ENCODE results near the gene YY1.

The YY1 gene

DNA sequence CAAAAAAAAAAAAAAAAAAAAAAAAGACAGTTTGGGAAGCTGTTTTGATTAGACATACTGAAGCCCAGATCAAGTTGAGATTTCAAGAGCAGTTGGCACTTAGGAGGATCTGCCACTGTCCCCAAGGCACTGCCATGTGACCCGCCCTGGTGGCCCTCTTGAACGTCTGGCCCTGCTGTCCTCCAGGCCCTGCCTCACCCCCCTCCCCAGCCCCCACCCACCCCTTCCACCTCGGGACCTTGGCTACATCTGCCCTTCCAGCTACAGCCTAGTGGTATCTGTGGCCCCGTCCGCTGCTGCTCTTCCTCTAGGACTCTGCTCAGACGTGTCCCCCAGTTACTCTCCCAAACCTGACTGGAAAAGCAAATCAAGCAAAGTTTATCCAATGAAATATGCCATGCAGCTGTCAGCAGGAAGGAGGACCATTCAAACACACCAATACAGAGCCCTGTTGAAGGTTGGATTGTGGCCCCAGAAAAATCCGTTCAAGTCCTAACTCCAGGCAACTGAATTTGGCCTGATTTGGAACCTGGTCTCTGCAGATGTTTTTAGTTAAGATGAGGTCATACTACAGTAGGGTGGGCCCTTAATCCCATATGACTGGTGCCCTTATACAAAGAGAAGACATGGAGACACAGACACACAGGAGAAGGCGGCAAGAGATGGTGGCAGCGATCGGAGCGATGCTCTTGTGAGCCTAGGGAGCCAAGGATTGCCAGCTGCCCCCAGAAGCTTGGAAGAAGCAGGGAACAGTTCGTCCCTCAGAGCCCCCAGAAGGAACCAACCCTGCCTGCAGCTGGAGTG lies 49.6 kb downstream of the YY1 start:
- H3K27ac ChIP-seq (ENCODE audit: low read depth, low read length) = no peak overlapping the region
- H3K4me3 ChIP-seq (ENCODE audit: low read depth in 1 of 2, low read length in 2 of 2) = no peak overlapping the region
- H3K36me3 ChIP-seq (ENCODE audit: insufficient read depth, low read length) = peaks cover 8% of the 10 kb centered on the region
- H3K9me3 ChIP-seq (ENCODE audit: low read length) = no peaks in the 10 kb centered on the region
- no peak overlapping the region for H3K9ac ChIP-seq (ENCODE audit: low read length)
- H3K4me1 ChIP-seq (ENCODE audit: insufficient read depth, low read length) = no peaks in the 10 kb centered on the region
- H3K27me3 ChIP-seq (ENCODE audit: control insufficient read depth in 1 of 2, insufficient read depth in 2 of 2, low read length in 2 of 2) = no peaks in the 10 kb centered on the region

DNA sequence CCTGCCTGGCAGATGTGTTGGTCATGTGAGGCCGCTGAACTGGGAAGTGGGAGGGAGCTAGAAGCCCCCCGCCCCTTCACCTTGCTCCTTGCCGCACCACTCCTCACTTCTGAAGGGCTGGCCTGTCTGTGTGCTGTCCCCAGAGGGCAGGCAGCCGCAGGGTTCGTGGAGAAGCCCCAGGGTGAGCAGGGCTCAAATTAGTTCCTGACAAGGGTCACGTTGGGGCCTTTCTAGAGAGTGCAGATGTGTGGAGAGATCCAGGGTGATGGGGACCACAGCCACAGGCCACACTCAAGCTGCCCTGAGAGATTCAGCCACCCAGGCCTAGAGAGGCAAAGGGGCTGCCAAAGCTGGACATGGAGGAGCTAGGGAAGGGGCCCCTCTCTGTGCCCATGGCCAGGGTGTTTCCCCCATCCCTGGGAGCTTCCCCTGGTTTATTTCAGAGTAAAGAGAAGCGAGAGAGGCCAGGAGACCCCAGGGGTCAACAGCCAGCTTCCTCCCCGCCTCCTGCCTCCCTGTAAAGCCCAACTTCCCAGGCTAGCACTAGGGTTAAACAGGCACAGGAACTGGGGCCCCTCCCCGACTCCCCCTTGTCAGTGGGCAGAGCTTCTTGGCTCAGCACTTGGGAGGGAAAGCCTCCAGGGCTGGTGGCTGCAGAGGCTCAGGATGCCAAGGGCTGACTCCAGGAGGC lies 51.1 kb downstream of the YY1 start:
- H3K9ac ChIP-seq (ENCODE audit: low read length) = no peak overlapping the region
- no peaks in the 10 kb centered on the region for H3K4me1 ChIP-seq (ENCODE audit: insufficient read depth, low read length)
- no peak overlapping the region for H3K4me3 ChIP-seq (ENCODE audit: low read depth in 1 of 2, low read length in 2 of 2)
- no peak overlapping the region for H3K27ac ChIP-seq (ENCODE audit: low read depth, low read length)
- peaks cover 8% of the 10 kb centered on the region for H3K36me3 ChIP-seq (ENCODE audit: insufficient read depth, low read length)
- H3K9me3 ChIP-seq (ENCODE audit: low read length) = no peaks in the 10 kb centered on the region
- H3K27me3 ChIP-seq (ENCODE audit: control insufficient read depth in 1 of 2, insufficient read depth in 2 of 2, low read length in 2 of 2) = no peaks in the 10 kb centered on the region

GRCh38 chr14:100290607-100291304 lies 51.8 kb downstream of the YY1 start:
- H3K27me3 ChIP-seq (ENCODE audit: control insufficient read depth in 1 of 2, insufficient read depth in 2 of 2, low read length in 2 of 2) = no peaks in the 10 kb centered on the region
- no peak overlapping the region for H3K4me3 ChIP-seq (ENCODE audit: low read depth in 1 of 2, low read length in 2 of 2)
- H3K9me3 ChIP-seq (ENCODE audit: low read length) = no peaks in the 10 kb centered on the region
- H3K4me1 ChIP-seq (ENCODE audit: insufficient read depth, low read length) = no peaks in the 10 kb centered on the region
- H3K9ac ChIP-seq (ENCODE audit: low read length) = no peak overlapping the region
- peaks cover 8% of the 10 kb centered on the region for H3K36me3 ChIP-seq (ENCODE audit: insufficient read depth, low read length)
- H3K27ac ChIP-seq (ENCODE audit: low read depth, low read length) = no peak overlapping the region

GRCh38 chr14:100291305-100292075 lies 52.5 kb downstream of the YY1 start:
- no peaks in the 10 kb centered on the region for H3K27me3 ChIP-seq (ENCODE audit: control insufficient read depth in 1 of 2, insufficient read depth in 2 of 2, low read length in 2 of 2)
- no peak overlapping the region for H3K4me3 ChIP-seq (ENCODE audit: low read depth in 1 of 2, low read length in 2 of 2)
- H3K9ac ChIP-seq (ENCODE audit: low read length) = no peak overlapping the region
- H3K27ac ChIP-seq (ENCODE audit: low read depth, low read length) = no peak overlapping the region
- peaks cover 8% of the 10 kb centered on the region for H3K36me3 ChIP-seq (ENCODE audit: insufficient read depth, low read length)
- no peaks in the 10 kb centered on the region for H3K9me3 ChIP-seq (ENCODE audit: low read length)
- peaks cover 4% of the 10 kb centered on the region for H3K4me1 ChIP-seq (ENCODE audit: insufficient read depth, low read length)

DNA sequence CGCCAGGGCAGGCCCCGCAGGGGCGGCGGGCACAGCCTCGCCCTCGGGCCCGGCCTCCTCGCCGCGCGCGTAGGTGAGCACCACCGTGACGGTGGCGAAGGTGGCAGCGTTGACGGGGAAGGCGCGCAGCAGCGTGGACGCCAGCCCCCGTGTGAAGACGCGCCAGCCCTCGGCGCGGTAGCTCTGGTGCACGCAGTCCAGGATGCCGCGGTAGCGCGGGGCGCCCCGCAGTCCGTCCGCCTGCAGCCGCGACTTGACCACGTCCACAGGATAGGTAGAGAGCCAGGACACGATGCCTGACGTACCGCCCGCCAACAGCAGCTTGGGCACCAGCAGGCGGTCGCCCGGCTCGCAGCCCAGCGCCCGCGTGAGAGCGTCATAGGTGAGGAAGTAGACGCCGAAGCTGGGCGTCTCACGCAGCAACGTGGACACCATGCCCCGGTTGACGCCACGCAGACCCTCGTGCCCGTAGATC lies 53.4 kb downstream of the YY1 start:
- Histone ChIP-seq H3K27ac (ENCODE audit: low read depth, low read length) (no peak overlapping the region), H3K9me3 (ENCODE audit: low read length) (no peaks in the 10 kb centered on the region), H3K4me1 (ENCODE audit: insufficient read depth, low read length) (peaks cover 13% of the 10 kb centered on the region)

DNA sequence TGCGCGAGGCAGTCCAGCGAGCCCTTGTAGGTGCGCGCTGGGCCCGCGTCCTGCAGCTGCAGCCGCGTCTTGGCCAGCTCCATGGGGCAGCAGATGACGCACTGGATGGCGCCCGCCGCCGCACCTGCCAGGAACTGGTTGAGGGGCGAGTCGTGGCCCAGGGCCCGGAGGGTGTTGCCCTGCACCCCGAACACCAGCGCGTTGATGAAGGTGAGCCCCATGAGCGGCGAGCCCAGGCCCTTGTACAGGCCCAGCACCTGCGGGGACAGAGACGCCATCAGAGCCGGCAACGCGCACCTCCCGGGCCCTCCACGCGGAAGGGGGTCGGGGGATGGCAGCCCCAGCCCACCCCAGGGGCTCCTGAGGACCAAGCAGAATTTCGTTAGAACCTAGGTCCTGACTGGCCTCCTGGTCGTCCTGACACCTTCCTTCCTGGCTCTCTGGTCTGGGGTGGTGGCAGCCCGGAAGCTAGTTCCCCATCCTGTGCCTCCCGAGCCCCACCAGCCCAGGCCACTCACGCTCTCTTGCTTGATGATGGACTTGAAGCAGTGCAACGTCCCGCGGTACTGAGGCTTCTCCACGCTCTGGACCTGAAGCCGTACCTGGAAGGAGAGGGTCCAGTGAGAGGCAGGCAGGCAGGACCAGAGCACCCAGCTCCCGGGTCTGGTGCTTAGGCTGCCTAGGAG lies 54.0 kb downstream of the YY1 start:
- Histone ChIP-seq H3K4me1 (ENCODE audit: insufficient read depth, low read length) (peaks cover 19% of the 10 kb centered on the region), H3K36me3 (ENCODE audit: insufficient read depth, low read length) (peaks cover 8% of the 10 kb centered on the region), H3K4me3 (ENCODE audit: low read depth in 1 of 2, low read length in 2 of 2) (no peak overlapping the region), H3K9me3 (ENCODE audit: low read length) (no peaks in the 10 kb centered on the region), H3K9ac (ENCODE audit: low read length) (no peak overlapping the region), H3K27me3 (ENCODE audit: control insufficient read depth in 1 of 2, insufficient read depth in 2 of 2, low read length in 2 of 2) (no peaks in the 10 kb centered on the region), H3K27ac (ENCODE audit: low read depth, low read length) (no peak overlapping the region)

More for the DNA sequence above, 53.4 kb downstream of the YY1 start:
- Histone ChIP-seq H3K4me3 (ENCODE audit: low read depth in 1 of 2, low read length in 2 of 2) (no peak overlapping the region), H3K27me3 (ENCODE audit: control insufficient read depth in 1 of 2, insufficient read depth in 2 of 2, low read length in 2 of 2) (no peaks in the 10 kb centered on the region), H3K36me3 (ENCODE audit: insufficient read depth, low read length) (peaks cover 8% of the 10 kb centered on the region), H3K9ac (ENCODE audit: low read length) (no peak overlapping the region)

DNA sequence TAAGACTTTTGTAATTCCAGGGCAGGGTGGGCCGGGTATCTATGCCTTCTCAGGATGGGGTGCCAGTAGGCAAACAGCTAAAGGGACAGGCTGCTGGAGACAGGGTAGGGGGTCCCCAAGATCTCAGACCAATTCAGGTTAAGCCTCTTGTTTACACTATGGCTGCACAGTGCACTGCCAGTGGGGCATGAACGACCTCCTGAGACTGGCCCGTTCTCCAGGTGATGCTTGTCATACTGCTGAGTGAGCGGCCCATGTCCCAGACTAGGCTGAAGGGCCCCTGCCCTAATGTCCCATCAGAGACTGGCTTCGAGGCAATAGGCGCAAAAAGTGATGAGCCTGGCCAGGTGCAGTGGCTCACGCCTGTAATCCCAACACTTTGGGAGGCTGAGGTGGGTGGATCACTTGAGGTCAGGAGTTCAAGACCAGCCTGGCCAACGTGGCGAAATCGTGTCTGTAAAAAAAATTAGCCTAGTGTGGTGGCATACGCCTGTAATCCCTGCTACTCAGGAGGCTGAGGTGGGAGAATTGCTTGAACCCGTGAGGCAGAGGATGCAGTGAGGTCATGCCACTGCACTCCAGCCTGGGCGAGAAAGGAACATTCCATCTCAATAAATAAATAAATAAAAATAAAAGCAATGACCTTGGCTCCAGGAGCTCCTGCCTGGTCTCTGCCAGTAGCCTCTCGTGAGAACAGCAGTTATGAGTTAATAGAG lies 54.7 kb downstream of the YY1 start:
- peaks cover 26% of the 10 kb centered on the region for H3K4me1 ChIP-seq (ENCODE audit: insufficient read depth, low read length)
- no peak overlapping the region for H3K9ac ChIP-seq (ENCODE audit: low read length)
- no peaks in the 10 kb centered on the region for H3K9me3 ChIP-seq (ENCODE audit: low read length)
- no peak overlapping the region for H3K27ac ChIP-seq (ENCODE audit: low read depth, low read length)
- H3K4me3 ChIP-seq (ENCODE audit: low read depth in 1 of 2, low read length in 2 of 2) = no peak overlapping the region
- H3K36me3 ChIP-seq (ENCODE audit: insufficient read depth, low read length) = peaks cover 8% of the 10 kb centered on the region
- no peaks in the 10 kb centered on the region for H3K27me3 ChIP-seq (ENCODE audit: control insufficient read depth in 1 of 2, insufficient read depth in 2 of 2, low read length in 2 of 2)

GRCh38 chr14:100294213-100294962 lies 55.4 kb downstream of the YY1 start:
- H3K9ac ChIP-seq (ENCODE audit: low read length) = no peak overlapping the region

GRCh38 chr14:100294963-100295330 lies 56.0 kb downstream of the YY1 start:
- H3K4me1 ChIP-seq (ENCODE audit: insufficient read depth, low read length) = peaks cover 28% of the 10 kb centered on the region
- no peak overlapping the region for H3K4me3 ChIP-seq (ENCODE audit: low read depth in 1 of 2, low read length in 2 of 2)
- H3K27me3 ChIP-seq (ENCODE audit: control insufficient read depth in 1 of 2, insufficient read depth in 2 of 2, low read length in 2 of 2) = no peaks in the 10 kb centered on the region
- no peaks in the 10 kb centered on the region for H3K9me3 ChIP-seq (ENCODE audit: low read length)
- H3K9ac ChIP-seq (ENCODE audit: low read length) = no peak overlapping the region
- H3K27ac ChIP-seq (ENCODE audit: low read depth, low read length) = no peak overlapping the region
- H3K36me3 ChIP-seq (ENCODE audit: insufficient read depth, low read length) = peaks cover 8% of the 10 kb centered on the region

More at GRCh38 chr14:100294213-100294962, 55.4 kb downstream of the YY1 start:
- H3K36me3 ChIP-seq (ENCODE audit: insufficient read depth, low read length) = peaks cover 8% of the 10 kb centered on the region
- H3K4me3 ChIP-seq (ENCODE audit: low read depth in 1 of 2, low read length in 2 of 2) = no peak overlapping the region
- H3K27ac ChIP-seq (ENCODE audit: low read depth, low read length) = no peak overlapping the region
- H3K4me1 ChIP-seq (ENCODE audit: insufficient read depth, low read length) = peaks cover 28% of the 10 kb centered on the region
- H3K9me3 ChIP-seq (ENCODE audit: low read length) = no peaks in the 10 kb centered on the region
- H3K27me3 ChIP-seq (ENCODE audit: control insufficient read depth in 1 of 2, insufficient read depth in 2 of 2, low read length in 2 of 2) = no peaks in the 10 kb centered on the region
